Measurements from ENCODE around the gene CELF1.

Gene CELF1

DNA sequence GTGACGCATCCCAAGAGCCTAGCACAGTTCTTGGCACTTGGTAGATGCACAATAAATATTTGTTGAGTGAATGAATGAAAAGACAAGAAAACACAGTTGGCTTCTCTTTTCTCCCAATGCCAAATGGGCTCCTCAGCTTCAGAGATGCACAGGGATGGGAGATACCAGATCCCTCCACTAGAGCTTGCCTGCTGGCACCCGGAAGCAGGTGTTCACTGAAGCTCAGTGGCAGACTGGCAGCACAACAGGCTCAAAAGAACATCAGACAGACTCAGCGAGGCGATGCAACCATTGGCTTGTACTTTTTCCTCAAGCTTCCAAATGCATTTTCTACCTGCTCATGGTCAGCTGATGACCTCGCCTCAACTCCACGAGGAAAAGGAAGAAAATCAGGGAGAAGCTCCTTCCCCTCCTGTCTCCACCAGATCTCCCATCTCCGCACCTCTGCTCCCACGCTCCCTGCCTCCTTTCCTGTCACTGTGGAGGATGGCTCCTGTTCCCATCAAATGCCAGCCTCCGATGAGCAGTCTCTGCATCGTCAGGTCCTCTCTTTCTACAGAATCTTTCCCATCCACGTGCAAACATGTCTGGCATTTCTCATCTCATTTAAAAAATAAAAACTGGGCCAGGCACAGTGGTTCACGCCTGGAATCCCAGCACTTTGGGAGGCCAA is 109.8 kb downstream of the CELF1 start:
- no peak overlapping the region for H3K4me3 ChIP-seq
- DNase-seq (ENCODE audit: low spot score) = no peak
- TF ChIP-seq, protein P1, sequence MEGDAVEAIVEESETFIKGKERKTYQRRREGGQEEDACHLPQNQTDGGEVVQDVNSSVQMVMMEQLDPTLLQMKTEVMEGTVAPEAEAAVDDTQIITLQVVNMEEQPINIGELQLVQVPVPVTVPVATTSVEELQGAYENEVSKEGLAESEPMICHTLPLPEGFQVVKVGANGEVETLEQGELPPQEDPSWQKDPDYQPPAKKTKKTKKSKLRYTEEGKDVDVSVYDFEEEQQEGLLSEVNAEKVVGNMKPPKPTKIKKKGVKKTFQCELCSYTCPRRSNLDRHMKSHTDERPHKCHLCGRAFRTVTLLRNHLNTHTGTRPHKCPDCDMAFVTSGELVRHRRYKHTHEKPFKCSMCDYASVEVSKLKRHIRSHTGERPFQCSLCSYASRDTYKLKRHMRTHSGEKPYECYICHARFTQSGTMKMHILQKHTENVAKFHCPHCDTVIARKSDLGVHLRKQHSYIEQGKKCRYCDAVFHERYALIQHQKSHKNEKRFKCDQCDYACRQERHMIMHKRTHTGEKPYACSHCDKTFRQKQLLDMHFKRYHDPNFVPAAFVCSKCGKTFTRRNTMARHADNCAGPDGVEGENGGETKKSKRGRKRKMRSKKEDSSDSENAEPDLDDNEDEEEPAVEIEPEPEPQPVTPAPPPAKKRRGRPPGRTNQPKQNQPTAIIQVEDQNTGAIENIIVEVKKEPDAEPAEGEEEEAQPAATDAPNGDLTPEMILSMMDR (IDR thresholded peaks at IDR 0.05) = no peak
- H3K27ac ChIP-seq = no peak overlapping the region

DNA sequence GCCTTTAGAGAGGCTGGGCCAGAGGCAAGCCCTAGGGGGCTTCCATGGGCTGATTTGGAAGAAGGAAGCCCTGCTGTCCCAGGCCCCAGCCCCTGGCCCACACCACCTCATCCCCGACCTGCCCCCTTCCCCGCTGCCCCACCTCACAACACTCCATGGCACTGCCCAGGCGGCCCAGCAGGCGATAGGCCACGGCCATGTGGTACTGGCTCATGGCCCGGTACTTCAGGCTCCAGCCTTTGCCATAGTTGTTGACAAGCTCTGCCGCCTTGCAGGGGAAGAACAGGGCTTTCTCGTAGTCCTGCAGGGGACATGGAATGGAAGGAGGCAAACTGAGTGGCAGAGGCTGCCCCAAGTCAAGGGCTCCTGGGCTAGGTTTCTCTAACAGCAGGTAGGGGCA is 110.4 kb downstream of the CELF1 start:
- Histone ChIP-seq H3K4me3 (no peak overlapping the region), H3K27ac (no peak overlapping the region)
- no peak for DNase-seq (ENCODE audit: low spot score)
- TF ChIP-seq, protein P1 (IDR thresholded peaks at IDR 0.05) = no peak

DNA sequence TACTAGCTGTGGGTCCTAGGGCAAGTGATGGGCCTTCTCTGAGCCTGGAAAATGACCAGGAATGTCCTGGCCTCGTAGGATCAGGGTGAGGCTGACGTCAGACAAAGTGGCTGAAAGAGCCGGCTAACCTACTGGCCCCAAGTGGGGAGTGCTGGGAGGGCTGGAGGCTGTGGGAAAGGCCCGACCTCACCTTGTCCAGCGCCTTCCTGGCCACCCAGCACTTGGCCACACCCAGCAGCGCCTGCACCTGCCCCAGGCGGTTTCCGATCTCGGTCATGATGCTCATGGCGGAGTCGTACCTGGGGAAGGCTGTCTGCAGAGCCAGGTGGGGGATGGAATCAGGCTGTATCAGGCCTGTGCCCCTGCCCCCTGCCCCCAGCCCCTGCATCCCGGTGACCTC is 111.5 kb downstream of the CELF1 start:
- TF ChIP-seq, protein P1 (IDR thresholded peaks at IDR 0.05) = no peak
- no peak overlapping the region for H3K4me3 ChIP-seq
- no peak overlapping the region for H3K27ac ChIP-seq
- no peak for DNase-seq (ENCODE audit: low spot score)

DNA sequence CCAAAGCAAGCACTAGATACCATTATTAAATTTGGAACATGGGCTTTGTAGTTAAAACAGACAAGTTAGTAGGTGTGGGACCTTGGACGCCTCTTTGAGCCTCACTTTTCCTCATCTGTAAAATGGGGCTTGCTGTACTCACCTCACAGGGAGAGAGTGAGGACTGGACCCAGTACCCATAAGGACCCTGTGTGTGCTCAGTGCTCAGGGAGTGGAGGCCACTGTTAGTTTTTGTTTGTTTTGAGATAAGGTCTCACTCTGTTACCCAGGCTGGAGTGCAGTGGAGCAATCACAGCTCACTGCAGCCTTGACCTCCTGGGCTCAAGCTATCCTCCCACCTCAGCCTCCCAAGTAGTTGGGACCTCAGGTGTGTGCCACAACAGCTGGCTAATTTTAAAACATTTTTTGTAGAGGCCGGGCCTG is 112.9 kb downstream of the CELF1 start:
- TF ChIP-seq, protein P1 (IDR thresholded peaks at IDR 0.05) = no peak
- H3K4me3 ChIP-seq = no peak overlapping the region
- no peak for DNase-seq (ENCODE audit: low spot score)
- no peak overlapping the region for H3K27ac ChIP-seq

DNA sequence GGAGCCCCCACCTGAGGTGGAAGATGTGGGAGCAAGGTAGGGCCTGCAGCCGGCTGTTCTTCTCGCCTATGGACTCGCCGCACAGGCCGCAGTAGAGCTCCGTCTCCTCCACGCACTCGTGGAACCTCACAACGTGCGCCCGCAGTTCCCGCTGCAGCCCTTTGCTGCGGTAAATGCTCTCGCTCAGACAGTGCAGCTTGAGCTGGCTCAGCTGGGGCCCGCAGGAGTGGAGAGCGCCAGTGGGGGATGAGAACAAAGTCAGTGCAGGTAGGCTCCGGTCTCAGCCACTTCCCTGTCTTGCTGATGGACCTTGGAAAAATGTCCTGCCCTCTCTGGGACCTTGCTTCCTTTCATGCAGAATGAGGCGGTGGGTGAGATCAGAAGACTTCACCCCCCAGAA is 114.2 kb downstream of the CELF1 start:
- TF ChIP-seq, protein P1 (IDR thresholded peaks at IDR 0.05) = no peak
- DNase-seq (ENCODE audit: low spot score) = no peak
- no peak overlapping the region for H3K4me3 ChIP-seq
- no peak overlapping the region for H3K27ac ChIP-seq

DNA sequence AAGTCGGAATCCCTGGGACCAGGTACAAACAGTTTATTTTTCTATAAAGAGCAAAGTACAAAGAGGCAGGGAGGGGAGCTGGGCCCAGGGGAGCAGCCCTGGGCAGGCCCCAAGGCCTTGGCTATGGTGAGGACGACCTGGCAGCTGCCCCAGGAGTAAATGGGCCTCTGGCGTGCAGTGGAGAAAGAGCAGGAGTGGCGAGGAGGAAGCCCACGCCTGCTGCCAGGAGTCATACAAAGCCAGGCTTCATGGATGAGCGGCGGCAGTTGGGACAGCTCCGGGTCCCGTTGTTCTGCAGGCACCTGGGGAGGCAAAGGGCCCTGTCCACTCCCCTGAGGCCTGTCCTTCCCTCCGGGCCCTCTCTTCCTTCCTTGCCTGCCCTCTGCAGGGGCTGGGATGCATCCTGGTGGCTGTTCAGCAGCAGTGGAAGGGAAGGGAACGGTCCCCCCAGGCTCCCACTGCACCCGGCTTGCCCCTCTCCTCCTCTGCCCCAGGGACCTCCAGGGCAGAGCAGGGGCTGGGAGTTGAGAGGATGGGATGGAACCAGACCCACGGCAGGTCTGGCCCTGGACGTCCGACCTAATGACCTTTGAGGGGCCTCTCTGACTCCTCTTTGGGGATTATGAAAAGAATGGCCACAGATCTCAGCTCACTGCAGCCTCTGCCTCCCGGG is 115.0 kb downstream of the CELF1 start:
- no peak overlapping the region for H3K27ac ChIP-seq
- DNase-seq (ENCODE audit: low spot score) = no peak
- TF ChIP-seq, protein P1 (IDR thresholded peaks at IDR 0.05) = no peak
- H3K4me3 ChIP-seq = no peak overlapping the region

DNA sequence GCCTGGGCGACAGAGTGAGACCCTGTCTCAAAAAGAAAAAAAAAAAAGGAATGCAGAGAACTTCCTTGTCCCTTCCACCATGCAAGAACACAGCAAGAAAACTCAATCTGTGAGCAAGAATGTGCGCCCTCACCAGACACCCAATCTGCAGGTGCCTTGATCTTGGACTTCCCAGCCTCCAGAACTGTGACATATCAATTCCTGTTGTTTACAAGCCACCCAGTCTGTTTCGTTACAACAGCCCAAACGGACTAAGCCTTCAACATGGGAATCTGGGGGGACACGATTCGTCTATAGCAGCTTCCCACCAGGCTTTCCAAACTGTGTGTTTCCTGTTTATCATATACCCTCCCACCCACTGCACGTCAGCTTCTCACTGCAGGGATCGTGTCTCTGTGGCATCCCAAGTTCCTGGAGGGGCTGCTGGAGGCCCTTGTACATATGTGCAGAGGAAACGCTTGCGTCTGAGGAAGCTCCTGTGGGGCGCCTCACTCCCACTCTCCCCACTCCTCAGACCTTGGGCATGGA is 115.7 kb downstream of the CELF1 start:
- no peak for DNase-seq (ENCODE audit: low spot score)

More for the DNA sequence above, 115.7 kb downstream of the CELF1 start:
- Histone ChIP-seq H3K4me3 (no peak overlapping the region), H3K27ac (no peak overlapping the region)
- TF ChIP-seq, protein P1 (IDR thresholded peaks at IDR 0.05) = no peak
